Stimulated activated CD8-positive, alpha-beta memory T cell treated with anti-CD3 and anti-CD28 coated beads, Interleukin-7, amount 100 ng/mL, for 1 hour (primary cell): ENCODE results near the gene TOM1.

ENCODE experiments used
- DNase-seq, 2 donors: peaks; one replicate each; pipeline ENCODE4 v3.0.0-alpha.2; 2020; ENCODE audit warnings: low read depth in 2 of 2

Gene TOM1

DNA sequence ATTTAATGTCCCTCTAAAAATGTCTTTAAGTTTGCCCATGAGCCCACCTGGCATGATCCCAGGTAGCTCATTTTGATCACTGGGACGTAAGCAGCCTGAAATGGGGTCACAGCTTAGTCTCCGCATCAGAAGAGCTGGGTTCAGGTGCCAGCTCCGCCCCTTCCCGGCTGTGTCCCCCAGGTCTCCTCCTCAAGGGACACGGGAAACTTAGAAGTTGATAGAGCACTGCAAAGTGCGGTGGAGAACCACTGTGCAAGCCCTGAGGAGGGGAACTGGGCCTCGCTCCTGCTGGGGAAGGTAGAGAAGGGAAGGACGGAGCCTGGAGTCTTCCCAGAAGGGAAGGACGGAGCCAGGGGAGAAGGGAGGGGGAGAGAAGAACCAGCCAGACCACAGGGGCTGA is 7.7 kb downstream of the TOM1 start:
- no peak for DNase-seq

DNA sequence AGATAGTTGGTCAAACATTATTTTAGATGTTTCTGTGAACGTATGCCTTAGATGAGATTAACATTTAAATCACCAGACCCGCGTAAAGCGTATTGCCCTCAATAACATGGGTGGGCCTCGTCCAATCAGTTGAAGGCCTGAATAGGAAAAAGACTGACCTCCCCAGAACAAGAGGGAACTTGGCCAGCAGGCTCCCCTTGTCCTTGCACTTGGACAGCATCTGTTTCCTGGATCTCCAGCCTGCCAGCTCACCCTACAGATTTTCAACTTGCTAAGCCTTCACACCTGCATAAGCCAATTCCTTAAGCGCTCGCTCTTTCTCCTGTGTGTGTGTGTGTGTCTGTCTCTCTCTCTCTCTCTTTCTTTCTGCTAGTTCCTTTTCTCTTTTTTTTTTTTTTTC is 8.2 kb downstream of the TOM1 start:
- no peak for DNase-seq

DNA sequence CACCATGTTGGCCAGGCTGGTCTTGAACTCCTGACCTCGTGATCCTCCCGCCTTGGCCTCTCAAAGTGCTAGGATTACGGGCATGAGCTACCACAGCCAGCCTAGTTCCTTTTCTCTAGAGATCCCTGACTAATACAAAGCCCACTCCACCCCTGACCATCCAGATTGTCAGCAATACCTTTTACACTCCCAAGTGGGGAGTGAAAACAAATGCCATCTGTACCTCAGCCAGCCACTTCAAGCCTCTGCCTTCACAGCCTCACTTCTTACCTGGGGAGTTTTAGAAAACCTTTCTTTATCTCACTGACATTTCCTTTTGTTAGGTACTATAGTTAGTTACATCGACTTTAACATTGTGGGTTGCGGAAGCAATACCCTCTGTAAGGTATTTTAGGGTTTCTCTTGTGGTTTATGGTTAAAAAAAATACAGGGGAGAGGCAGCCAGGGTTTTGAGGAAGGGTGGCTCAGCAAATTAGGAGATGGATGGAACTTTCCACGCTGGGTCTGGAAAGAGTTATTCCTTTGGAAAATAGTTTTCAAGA is 8.9 kb downstream of the TOM1 start:
- DNase-seq, result no peak

DNA sequence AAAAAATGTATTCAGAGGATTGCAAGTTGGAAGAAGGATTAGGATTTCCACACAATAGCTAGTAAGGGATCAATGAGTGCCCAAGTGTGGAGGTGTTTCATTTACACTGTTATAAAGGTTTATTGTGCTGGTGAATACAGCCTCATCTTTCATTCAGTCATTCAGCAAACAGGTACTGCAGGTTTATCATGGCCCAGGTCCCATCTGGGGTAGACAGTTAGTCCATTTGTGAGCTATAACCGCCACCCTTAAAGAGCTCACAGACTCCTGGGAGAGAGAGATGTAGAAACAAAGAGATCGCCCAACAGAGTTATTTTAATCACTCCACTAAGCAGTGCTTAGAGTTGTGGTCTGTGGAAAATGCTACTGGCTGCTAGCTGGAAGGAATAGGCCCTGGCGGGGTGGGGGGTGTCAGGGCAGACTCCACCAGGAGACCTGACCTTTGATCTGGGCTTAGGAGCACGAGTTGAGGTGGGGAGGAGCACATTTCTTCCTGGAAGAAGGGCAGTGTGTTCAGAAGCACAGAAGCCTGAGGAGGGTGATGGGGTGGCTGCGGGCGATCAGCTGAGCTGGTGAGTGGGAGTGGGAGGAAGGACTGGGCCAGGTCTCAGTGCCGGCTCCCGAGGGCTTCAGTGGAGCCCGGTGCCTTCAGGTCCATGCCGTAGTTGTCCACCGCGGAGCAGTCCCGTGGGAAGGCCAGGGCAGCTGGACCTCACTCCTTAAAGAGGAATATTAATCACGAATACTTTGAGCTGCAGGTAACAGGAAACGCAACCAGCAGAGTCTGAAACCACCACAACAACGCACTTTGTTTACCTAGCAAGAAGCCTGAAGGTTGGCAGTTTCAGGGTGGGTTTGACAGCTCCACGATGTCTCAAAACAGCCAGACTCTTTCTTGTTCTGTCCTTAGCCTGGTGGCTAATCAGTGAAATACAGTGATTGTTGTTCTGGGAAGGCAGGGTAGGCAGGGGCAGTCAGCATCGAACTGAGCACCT is 11.2 kb downstream of the TOM1 start:
- no peak for DNase-seq

DNA sequence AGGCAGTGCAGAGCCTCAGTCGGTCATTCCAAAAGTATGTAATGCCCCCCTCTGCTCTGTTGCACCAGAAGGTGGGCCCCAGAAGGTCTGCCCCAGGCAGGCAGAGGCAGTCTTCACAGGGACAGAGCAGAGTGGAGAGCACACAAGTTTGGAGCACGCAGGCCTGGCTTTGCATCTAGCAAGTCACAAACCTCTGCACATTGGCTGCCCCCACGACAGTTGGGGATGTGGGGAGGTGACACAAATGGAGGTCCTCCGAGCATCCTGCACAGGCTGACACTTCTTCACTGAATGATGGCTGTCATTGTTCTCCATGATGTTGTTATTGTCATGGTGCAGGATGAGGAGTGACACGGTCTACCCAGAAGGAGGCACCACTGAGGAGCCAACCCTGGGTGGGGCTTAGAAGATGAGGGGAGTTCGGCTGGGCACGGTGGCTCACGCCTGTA is 11.9 kb downstream of the TOM1 start:
- DNase-seq, result no peak

DNA sequence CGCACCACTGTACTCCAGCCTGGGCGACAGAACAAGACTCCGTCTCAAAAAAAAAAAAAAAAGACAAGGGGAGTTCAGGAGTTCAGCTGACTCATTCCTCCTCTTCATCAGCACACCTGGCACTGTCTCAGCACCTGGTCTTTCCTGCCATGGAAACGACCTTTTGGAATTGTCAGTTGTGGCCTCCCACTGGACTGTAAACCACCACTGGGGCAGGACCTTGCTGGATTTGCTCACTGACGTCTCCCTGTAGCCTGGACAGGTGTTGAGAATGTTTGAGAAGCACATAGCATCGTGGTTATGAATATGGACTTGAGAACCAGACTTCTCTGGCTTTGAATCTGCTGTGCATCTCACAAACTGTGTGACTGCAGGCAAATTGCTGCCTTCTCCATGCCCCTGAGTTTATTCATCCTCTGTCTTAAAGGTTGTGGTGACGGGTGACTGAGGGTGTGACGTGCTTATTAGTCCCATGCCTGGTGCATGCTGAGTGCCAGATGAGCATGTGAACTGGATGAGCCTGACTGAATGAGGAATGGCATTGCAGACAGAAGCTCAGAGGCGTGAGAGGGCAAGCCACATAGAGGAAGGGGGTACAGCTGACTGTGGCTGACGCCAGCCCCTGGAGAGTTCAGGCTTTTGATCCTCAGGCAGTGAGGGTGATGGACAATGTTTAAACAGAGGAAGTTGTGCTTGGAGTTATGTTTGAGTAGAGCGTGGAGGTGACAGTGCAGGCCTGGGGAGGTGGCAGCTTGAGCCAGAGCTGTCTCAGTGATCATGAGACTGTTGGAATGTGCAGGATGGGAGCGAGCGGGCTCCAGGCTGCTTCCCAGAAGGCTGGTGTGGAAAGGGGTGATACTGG is 12.7 kb downstream of the TOM1 start:
- no peak for DNase-seq

DNA sequence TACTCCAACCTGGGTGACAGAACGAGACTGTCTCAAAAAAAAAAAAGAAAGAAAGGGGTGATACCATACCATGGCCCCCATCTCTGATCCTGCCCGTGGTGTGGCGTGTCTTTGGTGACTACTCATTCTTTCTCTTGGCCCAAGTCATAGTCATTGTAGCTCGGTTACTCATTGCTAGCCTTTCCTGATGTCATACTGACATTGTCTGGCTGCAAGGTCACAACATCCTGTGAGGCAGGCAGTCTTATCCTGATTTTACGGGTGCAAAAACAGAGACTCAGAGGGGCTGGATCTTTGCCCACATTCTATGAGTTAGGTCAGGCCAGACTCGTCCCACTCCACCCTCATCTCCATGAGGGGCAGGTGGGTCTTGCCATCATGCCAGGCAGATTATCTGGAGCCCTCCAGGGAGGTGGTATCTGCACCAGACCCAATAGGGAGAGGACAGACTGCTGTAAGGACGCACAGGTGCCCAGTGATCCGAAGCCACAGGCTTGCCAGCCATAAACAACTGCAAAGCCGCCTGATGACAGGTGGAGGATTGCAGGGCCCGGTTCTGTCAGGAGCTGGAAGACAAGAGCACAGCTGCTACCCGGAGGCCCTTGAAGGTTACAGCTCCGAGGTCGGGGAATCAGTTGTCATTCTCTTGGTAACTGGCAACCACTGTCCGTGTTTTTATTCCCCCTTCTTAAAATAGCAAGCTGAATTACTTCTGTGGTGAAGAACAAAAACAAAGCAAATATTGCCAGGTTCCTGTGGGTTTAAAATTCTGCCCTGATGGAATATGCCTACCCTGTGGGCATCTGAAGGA is 13.8 kb downstream of the TOM1 start:
- DNase-seq, result no peak

DNA sequence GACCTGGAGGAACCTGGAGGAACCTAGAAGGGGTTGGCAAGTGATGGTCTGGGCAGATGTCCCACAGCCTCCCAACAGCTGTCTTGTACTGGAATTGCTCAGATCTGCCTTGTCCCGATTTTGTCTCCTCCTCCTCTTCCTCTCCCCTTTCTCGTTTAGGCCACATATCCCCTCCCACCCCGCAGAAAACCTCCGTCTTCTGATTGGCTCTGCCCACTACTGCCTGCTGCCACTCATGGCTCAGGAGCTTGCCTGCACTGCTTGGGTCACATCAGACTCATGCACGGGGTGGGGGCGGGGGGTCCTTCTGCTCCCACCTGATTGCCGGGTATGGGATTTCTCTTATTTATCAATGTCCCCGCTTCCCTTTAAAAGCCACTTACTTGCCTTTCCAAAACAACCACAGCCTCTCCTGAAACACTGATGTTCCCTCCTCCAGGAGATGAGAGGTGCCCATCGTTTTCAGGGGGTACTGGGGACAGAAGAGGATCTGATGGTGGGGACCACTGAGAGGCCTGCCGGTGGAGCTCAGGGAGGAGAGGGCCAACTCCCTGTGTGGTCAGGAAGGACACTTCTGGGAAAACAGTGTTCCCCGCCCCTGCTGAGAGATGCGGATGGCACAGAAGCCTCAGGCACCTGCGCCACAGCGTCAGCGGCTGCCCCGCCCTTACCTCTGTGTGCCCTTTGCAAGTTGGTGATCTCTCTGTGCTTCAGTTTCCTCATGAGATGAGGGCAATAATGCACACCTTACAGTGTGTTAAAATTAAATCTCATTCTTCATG is 14.7 kb downstream of the TOM1 start:
- no peak for DNase-seq

DNA sequence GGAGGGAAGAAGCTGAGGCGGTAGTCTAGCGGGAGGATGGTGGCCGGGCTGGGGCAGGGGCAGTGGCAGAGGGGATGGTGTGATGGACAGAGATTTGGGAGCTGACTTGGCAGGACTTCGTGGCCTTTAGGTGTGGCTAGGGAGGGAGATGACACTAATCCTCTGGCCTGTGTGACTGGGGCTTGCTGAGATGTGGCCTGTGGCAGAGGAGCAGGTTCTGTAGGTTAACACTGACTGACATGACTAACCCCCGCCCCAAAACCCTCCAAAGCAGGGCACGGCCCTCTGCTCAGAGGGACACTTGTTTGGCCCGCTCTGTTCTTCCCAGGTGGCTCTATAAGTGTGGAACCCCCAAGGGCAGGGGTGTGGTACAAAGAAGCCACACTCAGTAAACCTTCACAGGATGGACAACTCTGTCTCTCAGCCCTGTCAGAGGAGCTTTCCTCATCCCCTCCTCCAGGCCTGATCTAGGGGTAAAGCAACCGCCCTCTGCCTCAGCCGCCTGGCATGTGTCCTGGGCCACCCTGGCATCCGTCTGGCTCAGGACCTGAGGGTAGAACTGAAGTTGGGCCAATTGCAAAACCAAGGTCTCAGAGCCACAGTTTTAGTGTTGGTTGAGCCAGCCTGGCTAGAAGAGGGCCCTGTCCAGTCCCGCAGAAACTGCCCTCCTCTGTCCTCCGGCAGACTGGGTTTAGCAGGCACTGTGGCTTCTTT is 15.6 kb downstream of the TOM1 start:
- DNase-seq, result no peak

DNA sequence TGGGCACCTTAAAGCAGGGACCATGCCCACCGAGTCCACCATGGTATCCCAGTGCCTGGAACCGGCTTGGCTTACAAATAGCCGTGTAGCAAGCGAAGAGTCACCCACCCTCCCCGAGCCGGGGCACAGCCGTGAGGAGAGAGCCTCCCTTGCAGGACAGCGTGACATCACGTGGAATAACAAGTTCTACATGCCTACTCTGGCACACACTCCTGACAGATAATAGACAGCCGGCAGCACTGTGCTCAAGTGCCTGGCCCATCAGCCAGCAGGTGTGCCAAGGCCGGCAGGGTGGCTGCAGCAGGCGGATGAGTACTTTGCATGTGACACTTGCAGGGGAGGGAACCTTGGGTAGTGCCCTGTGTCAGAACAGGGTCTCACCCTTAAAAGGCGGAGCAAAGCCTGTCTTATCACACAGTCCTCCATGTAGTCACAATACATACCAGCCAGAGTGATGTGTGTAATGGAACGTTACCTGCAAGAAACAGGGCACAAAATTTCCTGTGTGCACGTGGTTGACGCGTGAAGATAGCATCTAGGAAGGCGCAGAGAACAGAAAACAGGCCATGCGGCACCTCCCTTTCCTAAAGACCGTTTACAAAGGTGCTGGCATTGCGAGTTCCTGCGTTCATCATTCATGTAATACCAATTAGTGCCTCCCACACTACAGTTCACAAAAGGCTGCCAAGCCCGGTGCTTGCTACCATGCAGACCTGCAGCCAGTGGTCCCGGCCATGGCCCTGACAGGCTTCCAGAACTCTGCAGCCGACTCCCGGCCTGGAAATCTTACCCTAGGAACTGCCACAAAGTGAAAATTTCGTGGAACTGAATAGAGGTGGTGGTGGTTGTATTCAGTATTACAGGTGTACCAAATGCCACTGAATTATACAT is 16.4 kb downstream of the TOM1 start:
- DNase-seq, result no peak

DNA sequence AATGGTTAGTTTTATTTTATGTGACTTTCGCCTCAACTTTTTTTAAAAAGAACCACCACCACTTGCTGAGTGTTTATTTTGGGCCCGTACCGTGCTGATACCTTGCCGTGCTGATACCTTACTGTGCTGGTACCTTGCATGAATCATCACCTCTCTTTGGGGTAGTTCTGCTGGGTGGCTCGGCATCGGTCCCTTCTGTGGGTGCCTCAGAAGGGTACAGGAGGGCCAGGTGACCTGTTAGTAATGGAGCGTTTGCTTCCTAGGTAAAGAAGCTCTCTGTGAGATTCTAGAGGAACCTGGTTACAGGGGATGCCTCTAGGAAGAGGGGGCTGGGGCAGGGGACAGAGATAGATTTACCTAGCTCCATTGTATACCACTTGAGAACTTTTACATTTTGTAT is 17.1 kb downstream of the TOM1 start:
- DNase-seq, result no peak

DNA sequence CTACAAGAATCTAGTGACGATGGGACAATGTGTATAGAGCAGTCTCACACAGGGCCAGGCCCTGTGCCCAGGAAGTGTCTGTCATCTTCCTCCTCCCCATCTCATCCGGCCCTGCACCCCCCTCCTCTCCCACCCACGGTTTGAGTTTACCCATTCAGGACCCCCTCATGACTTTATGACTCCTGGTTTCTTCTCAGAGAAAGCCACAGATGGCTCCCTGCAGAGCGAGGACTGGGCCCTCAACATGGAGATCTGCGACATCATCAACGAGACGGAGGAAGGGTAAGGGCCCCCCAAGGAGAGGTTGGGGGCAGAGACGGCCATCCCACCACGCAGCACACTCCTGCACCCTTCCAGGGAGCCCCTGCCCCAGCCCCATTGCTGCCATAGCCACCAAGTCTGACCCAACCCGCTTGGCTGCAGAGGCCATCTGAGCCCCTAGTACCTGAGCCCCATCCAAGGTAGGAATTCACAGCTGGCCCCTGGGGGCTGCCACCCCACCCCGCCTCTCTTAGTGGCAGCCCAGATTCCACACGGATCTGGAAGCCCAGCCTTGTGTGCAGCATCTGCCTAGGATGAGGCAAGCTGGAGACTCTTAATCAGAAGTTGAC is 18.1 kb downstream of the TOM1 start:
- no peak for DNase-seq

DNA sequence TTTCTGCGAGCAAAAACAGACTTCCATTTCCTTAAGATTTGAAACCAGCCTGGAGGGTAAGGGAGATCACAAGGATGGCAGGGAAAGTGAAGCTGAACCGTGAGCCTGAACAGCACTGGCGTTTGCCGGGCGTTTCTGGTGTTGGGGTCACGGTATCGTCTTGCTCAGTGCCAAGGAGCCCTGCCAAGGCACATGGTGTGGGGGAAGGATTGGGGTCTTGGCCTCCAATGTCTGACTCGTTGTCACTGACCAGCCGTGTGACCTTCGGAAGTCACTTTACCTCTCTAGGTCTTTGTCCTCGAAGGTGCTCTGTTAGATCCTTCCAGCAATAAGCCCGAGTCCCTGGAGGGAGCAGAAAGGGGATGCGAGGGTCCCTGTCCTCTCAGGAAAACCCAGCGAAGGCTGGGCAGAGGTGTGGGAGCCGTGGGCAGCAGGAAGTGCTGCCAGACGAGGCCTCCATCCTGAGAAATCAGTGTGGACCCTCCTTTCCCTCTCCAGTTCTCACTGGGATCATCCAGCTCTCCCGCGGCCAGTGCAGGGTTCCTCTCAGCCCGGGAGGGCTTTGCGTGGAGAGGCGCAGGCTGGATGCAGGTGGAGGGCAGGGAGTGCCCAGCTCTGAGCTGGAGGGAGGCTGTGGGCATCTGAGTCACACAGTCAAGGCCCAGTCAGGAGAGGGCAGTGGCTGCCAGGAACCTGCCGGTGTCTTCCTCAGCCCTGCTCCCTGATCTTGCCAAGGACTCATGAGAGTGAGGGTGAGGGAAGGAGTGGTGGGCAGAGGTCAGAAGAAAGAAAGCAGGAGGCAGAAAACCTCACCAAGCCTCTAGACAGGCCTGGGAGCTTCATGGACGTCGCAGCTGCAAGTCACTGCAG is 18.9 kb downstream of the TOM1 start:
- DNase-seq, result no peak

DNA sequence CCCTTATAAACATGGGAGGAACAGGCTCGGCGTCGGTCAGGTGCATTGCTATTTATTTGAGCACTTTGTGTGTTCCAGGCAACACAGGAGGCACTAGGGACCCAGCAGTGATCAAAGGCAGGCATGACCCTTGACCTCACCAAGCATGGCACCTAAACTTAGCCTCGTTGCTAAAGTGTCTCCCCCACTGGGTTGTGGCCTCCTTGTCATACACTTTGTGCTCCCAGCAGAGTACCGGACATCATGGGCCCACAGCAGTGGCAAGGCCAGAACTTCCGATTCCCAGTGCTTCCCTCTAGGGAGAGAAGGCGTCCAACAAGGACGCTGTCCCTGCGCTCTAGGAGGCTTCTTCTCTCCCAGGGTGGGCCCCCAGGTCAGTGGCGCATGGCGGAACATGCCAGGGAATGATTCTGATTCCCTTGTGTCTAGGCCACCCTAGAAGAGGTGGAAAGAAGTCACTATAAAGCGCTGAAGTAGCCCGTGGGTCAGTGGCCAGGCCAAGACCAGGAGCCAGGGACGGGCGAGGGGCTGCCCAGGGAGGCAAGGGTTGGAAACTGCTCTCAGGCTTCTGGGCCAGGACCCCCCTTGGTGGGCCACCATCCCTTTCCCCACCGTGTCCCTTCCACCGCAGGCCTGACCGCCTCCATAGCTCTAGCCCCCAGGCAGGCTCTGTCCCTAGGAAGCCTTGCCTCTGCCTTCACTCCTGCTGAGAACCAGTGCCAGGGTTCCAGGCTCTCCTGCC is 19.7 kb downstream of the TOM1 start:
- DNase-seq, result no peak

DNA sequence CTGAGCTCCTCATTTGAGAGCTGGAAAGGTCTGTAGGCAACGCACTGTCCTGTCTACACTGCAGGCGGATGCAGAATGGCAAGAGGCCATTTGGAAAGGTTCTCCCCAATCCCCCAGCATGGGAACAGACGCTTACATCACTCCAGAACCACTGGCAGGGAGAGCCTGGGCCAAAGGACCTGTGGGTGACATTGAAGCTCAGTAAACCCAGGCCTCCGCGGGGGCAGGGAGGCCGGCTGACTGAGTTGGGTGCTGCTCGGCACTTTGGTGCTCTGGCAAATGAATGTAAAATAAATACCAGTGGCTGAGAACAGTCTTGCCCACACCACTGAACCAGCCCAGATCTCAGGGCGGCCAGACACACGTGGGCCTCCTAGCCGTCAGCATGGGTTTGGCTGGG is 22.4 kb downstream of the TOM1 start:
- no peak for DNase-seq

DNA sequence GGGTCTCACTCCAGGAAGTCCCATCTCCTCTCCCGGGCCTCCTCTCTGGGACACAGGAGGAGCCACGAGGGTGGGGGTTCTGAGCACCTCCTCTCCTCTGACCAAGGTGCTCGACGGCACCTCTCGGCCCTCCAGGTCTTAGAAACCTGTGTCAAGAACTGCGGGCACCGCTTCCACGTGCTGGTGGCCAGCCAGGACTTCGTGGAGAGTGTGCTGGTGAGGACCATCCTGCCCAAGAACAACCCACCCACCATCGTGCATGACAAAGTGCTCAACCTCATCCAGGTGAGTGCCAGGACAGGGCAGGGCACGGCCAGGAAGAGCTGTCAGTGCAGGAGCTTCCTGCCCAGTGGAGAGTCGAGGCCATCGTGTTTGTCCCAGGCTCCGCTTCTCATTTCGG is 23.2 kb downstream of the TOM1 start:
- no peak for DNase-seq

DNA sequence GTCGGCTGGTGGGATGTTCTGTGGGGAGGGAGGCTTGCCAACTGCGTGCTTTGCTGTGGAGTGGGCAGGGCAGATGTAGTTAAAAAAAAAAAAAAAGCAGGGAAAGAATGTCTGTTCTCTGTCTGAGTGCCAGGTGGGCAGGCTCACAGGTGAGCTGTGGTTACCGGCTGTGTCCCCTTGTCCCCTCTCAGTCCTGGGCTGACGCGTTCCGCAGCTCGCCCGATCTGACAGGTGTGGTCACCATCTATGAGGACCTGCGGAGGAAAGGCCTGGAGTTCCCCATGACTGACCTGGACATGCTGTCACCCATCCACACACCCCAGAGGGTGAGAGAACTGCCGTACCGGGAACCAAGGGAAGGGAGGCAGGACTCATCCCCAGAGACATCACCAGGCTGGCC is 23.6 kb downstream of the TOM1 start:
- DNase-seq, result no peak
